Rectal smooth muscle tissue (tissue), 1 donor: Measurements from ENCODE around the gene LHFPL5.

Experiments used
- H3K27ac ChIP-seq: one replicate; pipeline ENCODE4 v1.7.0; 2013; ENCODE audit warnings: low read depth, low read length, inconsistent platforms
- H3K27me3 ChIP-seq: one replicate; pipeline ENCODE4 v1.7.0; 2013; ENCODE audit warnings: low read length; ENCODE audit not compliant: control insufficient read depth, insufficient read depth
- H3K36me3 ChIP-seq: one replicate; pipeline ENCODE4 v1.7.0; 2013; ENCODE audit warnings: low read length; ENCODE audit not compliant: control insufficient read depth, insufficient read depth
- H3K4me1 ChIP-seq: one replicate; pipeline ENCODE4 v1.7.0; 2013; ENCODE audit warnings: low read length; ENCODE audit not compliant: control insufficient read depth, insufficient read depth
- H3K4me3 ChIP-seq: one replicate; pipeline ENCODE4 v1.7.0; 2013; ENCODE audit warnings: low read length
- H3K9ac ChIP-seq: one replicate; pipeline ENCODE4 v1.7.0; 2013; ENCODE audit warnings: low read length

The LHFPL5 gene

DNA sequence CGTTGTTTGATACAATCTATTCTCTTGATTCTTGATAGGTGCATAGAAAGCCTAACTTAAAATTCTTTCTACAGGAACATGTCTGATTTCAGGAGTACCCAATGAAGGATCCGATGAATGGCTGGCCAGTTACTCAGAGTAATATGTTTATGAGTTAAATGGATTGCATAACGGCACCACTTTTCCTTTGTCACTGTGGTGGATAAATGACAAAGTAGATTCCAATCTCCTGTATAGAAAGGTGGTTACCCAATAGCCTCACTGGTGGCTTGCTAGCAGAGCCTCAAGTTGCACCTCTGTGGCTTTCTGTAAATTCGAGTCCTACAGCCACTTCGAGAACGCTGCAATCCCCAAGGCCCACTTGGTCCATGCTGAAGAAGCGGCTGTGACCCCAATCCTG lies 28.4 kb downstream of the LHFPL5 start:
- Histone ChIP-seq H3K27me3 (no peaks in the 10 kb centered on the region), H3K27ac (no peak overlapping the region), H3K4me3 (no peak overlapping the region), H3K36me3 (peaks cover 7% of the 10 kb centered on the region), H3K9ac (no peak overlapping the region), H3K4me1 (no peaks in the 10 kb centered on the region)

DNA sequence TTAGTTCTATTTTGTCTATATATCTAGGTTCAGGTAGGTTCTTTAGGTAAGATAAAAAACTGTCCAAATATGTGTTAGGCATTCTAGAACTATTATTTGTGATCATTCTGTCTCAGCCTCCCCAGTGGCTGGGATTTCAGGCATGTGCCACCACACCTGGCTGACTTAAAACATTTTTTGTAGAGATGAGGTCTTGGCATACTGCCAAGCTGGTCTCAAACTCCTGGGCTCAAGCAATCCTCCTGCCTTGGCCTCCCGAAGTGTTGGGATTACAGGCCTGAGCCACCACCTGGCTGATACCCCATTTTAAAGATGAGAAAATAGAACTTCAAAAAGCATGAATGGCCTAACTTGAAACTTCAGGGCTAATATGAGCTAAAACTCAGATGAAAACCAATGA lies 33.9 kb downstream of the LHFPL5 start:
- Histone ChIP-seq H3K36me3 (peaks cover 7% of the 10 kb centered on the region), H3K27me3 (no peaks in the 10 kb centered on the region), H3K4me3 (no peak overlapping the region), H3K4me1 (no peaks in the 10 kb centered on the region), H3K27ac (no peak overlapping the region), H3K9ac (no peak overlapping the region)

DNA sequence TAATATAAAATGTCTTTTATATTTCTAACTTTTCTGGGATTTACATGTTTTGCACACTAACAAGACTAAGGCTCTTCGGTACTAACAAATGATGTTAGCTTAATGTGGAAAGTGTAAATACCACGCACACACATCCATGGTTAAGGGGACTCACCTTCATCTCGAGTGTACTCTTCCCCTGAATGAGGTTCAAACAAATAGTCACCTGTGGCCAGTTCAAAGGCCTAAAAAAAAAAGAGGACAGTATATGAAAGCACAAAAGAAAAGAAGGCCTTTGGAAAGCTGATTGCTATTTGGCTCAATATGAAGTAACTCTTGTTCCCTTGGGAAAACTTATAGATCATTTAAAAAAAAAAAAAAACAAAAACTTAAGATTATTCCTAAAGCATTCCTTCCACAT lies 37.2 kb downstream of the LHFPL5 start:
- no peak overlapping the region for H3K27ac ChIP-seq
- H3K36me3 ChIP-seq: peaks cover 4% of the 10 kb centered on the region
- H3K4me1 ChIP-seq: no peaks in the 10 kb centered on the region
- H3K9ac ChIP-seq: no peak overlapping the region
- no peaks in the 10 kb centered on the region for H3K27me3 ChIP-seq
- H3K4me3 ChIP-seq: no peak overlapping the region

DNA sequence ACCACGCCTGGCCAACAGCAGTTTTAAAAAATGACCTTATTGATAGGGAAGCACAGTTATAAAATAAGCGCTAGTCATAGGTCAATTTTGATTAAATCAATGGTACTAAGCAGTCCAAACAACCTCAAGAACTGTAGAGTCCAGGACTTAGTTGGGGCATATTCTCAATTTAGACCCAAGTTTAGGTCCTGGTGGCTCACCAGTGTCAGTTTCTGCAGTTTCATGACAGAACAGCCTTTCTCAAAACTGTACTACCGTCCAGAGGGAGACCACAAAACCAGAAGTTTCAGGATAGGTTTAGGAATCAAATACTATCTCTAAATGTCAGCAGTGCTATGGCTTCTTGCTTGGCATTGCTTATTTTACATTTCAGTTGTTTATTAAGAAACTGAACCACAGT lies 39.1 kb downstream of the LHFPL5 start:
- H3K4me1 ChIP-seq: no peaks in the 10 kb centered on the region
- H3K27me3 ChIP-seq: no peaks in the 10 kb centered on the region
- no peak overlapping the region for H3K4me3 ChIP-seq
- H3K36me3 ChIP-seq: no peaks in the 10 kb centered on the region
- no peak overlapping the region for H3K27ac ChIP-seq
- no peak overlapping the region for H3K9ac ChIP-seq

DNA sequence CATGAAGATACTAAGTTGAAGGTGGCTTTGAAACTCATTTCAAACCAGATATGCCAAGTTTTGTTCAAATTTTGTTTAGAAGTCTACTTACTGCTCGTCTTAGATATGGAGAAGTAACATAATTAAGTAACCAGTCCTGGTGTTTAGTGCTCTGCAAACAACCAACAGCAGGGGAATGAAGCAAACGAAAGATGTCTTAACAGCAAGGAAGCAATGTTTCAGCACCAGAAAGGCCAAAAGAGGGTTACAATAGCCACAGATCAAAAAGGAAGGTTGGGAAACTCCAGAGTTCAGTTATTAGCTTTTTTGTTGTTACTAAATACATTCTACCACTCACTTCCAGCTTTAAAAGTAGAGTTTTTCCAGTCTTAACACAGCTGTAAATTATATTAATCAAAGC lies 45.1 kb downstream of the LHFPL5 start:
- no peak overlapping the region for H3K9ac ChIP-seq
- H3K4me3 ChIP-seq: no peak overlapping the region
- H3K27ac ChIP-seq: no peak overlapping the region
- H3K36me3 ChIP-seq: peaks cover 6% of the 10 kb centered on the region
- no peaks in the 10 kb centered on the region for H3K27me3 ChIP-seq
- H3K4me1 ChIP-seq: no peaks in the 10 kb centered on the region

DNA sequence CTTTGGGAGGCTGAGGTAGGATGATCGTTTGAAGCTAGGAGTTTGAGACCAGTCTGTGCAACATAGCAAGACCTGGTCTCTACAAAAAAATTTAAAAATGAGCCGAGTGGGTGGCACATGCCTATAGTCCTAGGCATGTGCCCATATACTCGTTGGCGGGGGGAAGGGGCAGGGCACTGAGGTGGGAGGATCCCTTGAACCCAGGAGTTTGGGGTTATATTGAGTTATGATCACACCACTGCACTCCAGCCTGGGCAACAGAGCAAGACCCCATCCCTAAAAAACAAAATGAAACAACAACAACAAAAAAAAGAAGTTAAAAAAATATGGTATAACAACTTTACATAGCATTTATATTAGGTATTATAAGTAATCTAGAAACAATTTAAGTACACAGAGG lies 47.8 kb downstream of the LHFPL5 start:
- Histone ChIP-seq H3K27ac (no peak overlapping the region), H3K36me3 (peaks cover 12% of the 10 kb centered on the region), H3K27me3 (no peaks in the 10 kb centered on the region), H3K9ac (no peak overlapping the region), H3K4me3 (no peak overlapping the region), H3K4me1 (no peaks in the 10 kb centered on the region)

DNA sequence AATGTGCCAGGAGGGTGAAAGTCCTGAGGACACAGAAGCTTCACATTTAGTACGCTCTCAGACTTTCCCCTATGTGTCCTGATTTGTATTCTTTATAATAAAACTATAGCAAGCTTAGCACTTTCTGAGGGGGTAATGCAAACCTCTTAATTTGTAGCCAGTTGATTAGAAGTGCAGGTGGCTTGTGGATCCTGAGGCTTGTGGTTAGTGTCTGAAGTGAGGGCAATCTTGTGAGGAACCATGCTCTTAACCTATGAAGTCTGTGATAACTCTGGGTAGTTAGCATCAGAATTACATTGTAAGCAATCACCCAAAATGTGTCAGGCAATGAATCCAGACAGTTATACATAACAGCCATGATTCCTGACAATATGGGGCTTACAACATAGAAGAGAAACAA lies 51.1 kb downstream of the LHFPL5 start:
- Histone ChIP-seq H3K36me3 (peaks cover 16% of the 10 kb centered on the region), H3K27me3 (no peaks in the 10 kb centered on the region), H3K9ac (no peak overlapping the region), H3K27ac (no peak overlapping the region), H3K4me1 (no peaks in the 10 kb centered on the region), H3K4me3 (no peak overlapping the region)

DNA sequence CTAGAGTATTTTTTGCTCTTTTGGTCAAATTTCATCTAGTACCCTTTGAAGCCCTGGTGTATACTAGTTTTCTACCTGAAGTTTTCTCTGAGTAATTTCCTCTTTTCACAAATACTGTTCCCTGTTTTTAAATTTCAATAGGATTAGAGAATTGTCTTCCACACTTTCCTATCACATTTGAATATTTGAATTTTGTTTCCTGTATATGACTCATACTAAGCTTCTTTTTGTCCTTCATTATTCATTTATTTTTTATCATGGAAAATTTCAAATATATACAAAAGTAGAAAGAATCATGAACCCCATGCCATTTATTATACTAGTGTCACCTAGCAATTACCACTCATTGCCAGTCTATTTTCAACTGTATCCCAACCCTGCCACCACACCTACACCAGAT lies 52.7 kb downstream of the LHFPL5 start:
- H3K4me1 ChIP-seq: no peaks in the 10 kb centered on the region
- H3K36me3 ChIP-seq: peaks cover 14% of the 10 kb centered on the region
- H3K4me3 ChIP-seq: no peak overlapping the region
- no peaks in the 10 kb centered on the region for H3K27me3 ChIP-seq
- no peak overlapping the region for H3K27ac ChIP-seq
- no peak overlapping the region for H3K9ac ChIP-seq

DNA sequence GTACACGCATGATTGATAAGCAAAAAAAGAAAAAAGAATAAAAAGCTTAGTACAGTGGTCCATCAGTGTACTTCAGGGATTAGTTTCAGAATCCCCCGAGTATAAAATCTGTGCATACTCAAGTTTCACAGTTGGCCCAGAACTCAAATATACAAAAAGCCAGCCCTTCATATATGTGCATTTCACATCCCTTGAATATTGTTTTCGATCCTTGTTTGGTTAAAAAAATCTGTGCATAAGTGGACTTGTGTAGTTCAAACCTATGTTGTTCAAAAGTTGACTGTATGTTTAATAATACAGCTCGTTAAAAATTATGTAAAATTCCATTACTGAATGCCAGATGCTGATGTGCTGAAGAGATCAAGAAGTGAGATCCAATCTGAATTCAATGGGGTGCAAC lies 54.2 kb downstream of the LHFPL5 start:
- no peak overlapping the region for H3K27ac ChIP-seq
- H3K27me3 ChIP-seq: no peaks in the 10 kb centered on the region
- no peak overlapping the region for H3K4me3 ChIP-seq
- no peak overlapping the region for H3K9ac ChIP-seq
- peaks cover 10% of the 10 kb centered on the region for H3K36me3 ChIP-seq
- H3K4me1 ChIP-seq: no peaks in the 10 kb centered on the region
